Ishikawa (cell line): ENCODE measurements around the gene LRRC74A.

ENCODE experiments used
- CEBPB ChIP-seq: IDR thresholded peaks from 2 replicates; pipeline ENCODE4 v1.6.1; 2012
- EGR1 ChIP-seq: IDR thresholded peaks from 2 replicates; pipeline ENCODE4 v1.6.1; 2012
- NFIC ChIP-seq: IDR thresholded peaks from 2 replicates; pipeline ENCODE4 v1.6.1; 2012
- RAD21 ChIP-seq: IDR thresholded peaks from 2 replicates; pipeline ENCODE4 v1.6.1; 2012; ENCODE audit warnings: low read depth
- REST ChIP-seq: IDR thresholded peaks from 2 replicates; pipeline ENCODE4 v1.6.1; 2012; ENCODE audit warnings: low read depth, mild to moderate bottlenecking
- TAF1 ChIP-seq: IDR thresholded peaks from 2 replicates; pipeline ENCODE4 v1.6.1; 2012; ENCODE audit warnings: low read depth, mild to moderate bottlenecking
- TCF12 ChIP-seq: IDR thresholded peaks from 2 replicates; pipeline ENCODE4 v1.6.1; 2012; ENCODE audit warnings: low read depth
- YY1 ChIP-seq: IDR thresholded peaks from 2 replicates; pipeline ENCODE4 v1.6.1; 2012; ENCODE audit warnings: low read depth
- TF ChIP-seq, protein P1 (sequence below): IDR thresholded peaks from 2 replicates; pipeline ENCODE4 v1.6.1; 2012

GRCh38 chr14:76877871-76878270 lies 51.7 kb downstream of the LRRC74A start:
- TF ChIP-seq YY1: no peak
- no peak for TF ChIP-seq TCF12
- no peak for TF ChIP-seq CEBPB
- no peak for TF ChIP-seq EGR1
- no peak for TF ChIP-seq NFIC
- TF ChIP-seq, protein P1, sequence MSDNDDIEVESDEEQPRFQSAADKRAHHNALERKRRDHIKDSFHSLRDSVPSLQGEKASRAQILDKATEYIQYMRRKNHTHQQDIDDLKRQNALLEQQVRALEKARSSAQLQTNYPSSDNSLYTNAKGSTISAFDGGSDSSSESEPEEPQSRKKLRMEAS: no peak
- TF ChIP-seq REST: no peak
- TF ChIP-seq TAF1: no peak
- no peak for TF ChIP-seq RAD21
